HG02938 (cell line): ENCODE measurements around the gene RUBCNL.
A peak's percentile ranks its signal among the peaks of the same experiment; 100 is the strongest.

ENCODE experiments used
- ATAC-seq: cut with Tn5 transposase; IDR thresholded peaks from one replicate; pipeline ENCODE4 v1.9.1; 2021; ENCODE audit warnings: mild to moderate bottlenecking, moderate library complexity; ENCODE audit not compliant: unreplicated experiment

RUBCNL gene

DNA sequence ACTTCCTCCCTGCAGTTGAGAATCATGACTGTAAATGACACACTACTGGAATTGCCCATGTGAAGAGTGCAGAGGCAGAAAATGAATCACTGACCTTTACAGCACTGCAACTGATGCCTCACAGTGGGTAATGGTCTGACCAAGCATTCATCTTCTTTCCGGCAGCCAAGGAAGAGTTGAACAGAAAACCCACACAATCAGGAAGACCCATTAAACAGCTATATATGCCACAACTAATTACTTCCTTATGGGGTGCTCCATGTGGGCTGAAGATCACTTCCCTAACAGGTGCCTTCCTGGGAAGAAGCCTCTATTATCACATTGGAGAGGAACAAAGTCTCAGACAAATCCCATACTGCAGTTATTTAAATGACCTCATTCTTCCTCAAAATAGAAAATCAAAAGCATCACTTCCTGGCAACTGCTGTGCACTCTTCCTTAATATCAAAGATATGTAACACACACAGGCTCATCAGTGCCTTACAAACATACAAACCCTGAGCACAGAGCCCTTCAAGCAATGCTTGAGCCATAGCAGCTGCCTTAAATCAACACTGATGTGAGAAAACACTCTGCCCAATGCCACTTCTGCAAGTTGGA lies 45.8 kb downstream of the RUBCNL start:
- peak; percentile 76 for ATAC-seq

DNA sequence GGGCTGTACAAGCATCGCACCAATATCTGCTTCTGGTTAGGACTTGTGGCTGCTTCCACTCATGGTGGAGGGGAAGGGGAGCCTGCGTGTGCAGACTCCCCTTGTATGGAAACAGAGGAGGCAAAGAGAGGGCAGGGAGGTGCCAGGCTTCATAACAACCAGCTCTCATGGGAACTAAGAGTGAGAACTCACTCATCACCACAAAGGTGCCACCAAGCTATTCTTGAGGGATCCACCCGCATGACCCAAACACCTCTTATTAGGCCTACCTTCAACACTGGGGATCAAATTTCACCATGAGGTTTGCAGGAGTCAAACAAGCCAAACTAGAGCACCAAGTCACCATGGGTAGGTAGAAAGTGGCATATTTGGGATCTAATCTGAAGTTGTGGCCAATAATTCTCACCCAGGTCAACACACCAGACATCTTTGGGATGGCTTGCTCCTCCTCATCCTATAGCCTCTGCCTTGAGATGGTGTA lies 46.4 kb downstream of the RUBCNL start:
- ATAC-seq, result no peak

DNA sequence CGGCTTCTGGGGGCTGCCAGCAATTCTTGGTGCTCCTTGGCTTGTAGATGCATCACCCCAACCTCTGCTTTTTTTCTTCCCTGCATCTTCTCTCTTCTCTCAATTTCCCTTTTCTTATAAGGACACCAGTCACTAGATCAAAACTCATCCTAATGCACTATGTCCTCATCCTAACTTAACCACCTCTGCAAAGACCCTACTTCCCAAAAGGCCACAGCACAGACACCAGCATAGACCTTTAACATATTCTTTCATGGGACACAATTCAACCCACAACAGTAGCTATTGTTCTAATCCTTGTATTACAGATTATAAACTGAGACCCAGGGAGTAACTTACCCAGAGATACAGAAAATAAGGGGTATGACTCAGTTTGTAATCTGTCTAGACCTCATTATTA lies 47.0 kb downstream of the RUBCNL start:
- no peak for ATAC-seq

- ATAC-seq, result no peak
These were observed 47.9 kb downstream of the RUBCNL start for GRCh38 chr13:46339035-46339666.

DNA sequence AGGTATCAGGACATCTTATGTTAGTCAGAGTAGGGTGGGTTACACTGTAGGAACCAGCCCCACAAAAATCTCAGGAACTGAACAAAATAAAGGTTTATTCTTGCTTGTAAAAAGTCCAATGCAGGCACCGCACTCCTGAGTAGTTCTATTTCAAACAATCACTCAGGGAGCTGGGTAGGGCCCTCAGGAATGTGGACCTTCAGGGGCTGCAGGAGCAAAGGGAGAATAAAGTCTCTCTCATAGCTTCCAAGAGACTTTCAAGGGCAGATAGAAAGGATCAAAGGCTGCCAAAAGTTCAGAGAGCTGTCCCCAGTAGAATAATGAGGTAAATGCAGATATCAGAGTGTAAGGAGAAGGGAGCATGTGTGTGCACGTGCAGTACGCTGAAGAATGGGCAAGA lies 49.4 kb downstream of the RUBCNL start:
- ATAC-seq, result no peak

DNA sequence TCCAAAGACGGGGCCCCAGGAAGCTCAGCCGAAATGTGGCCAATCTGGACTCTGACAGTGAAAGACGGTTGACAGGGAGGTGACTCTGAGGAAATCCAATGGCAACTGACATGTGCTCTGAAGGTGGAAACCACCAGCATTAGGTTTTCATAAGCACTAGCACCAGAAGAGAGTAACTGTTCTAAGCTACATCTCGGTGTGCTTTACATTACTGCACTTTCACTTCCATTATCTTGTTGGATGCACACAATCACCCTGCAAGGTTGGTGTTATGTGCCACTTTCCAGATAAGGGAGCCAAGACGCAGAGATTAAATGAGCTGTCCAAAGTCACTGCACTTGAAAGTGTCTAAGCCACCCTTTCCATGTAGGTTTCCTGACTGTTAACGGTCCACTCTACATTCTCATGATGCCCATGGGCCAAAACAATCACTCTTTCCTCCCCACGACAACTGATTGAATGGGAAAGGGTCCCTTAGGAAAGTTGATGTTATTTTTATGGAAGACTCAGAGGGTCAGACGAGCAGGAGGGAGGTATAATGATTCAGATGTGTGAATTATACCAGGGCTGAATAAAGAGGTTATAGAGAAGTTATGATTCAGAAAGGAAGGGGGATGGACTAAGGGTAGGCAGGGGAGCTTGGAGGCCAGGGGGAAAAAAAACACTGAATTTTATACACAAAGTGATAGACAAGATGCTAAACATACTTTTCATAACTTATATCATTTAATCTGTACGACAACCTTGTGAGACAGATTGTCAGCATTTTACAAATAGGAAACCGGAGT lies 52.8 kb downstream of the RUBCNL start:
- no peak for ATAC-seq

GRCh38 chr13:46332772-46333171 lies 54.3 kb downstream of the RUBCNL start:
- ATAC-seq, result no peak

GRCh38 chr13:46329624-46330023 lies 57.4 kb downstream of the RUBCNL start:
- ATAC-seq, result no peak

GRCh38 chr13:46327246-46327645 lies 59.8 kb downstream of the RUBCNL start:
- no peak for ATAC-seq

- ATAC-seq, result no peak
These were observed 62.1 kb downstream of the RUBCNL start for GRCh38 chr13:46324976-46325375.

DNA sequence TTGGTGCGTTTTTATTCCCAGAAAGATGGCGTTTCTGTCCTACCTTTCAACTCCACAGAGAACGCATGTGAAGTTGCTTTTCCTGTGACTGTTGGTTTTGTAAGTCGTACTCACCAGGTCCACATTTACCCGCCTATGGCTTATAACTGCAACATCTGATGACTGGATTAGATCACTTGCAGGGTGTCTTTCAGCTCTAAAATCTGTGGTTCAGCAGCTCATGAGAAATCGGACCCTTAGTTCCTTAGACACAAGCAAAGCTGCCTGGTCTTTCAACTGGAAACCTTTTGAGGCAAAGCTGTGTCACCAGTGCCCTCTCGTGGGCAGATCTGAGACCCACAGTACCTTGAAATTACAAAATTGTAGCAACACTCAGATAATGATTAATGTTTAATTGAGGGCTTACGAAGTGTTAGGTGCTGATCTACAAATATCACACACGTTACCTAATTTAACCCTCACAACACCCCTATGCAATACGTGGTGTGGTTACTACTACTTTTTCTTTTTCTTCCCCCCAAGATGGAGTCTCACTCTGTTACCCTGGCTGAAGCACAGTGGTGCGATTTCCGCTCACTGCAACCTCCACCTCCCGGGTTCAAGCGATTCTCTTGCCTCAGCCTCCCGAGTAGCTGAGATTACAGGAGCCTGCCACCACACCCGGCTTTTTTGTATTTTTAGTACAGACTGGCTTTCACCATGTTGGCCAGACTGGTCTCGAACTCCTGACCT lies 65.4 kb downstream of the RUBCNL start:
- ATAC-seq, result no peak

DNA sequence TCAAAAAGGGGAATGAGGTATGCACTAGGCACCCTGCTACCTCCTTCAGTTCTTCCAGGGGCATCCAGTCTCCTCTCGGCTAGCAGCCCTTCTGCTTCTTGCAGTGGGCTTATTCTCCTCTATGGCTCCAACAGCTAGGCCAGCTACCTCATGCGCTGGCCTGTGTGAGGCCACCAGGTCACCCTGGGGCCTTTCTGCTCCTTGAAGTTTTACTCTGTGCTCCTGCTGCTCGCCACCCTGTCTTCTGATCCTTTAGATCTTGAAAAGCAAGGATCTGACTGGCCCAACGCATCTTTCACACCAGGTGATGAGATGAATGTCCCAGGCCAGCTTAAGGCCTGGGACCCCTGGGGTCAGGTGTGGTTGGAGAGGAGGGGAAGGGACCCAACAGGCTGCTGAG lies 66.2 kb downstream of the RUBCNL start:
- ATAC-seq, result no peak

GRCh38 chr13:46320406-46320805 lies 66.6 kb downstream of the RUBCNL start:
- no peak for ATAC-seq

GRCh38 chr13:46318986-46319385 lies 68.1 kb downstream of the RUBCNL start:
- no peak for ATAC-seq

DNA sequence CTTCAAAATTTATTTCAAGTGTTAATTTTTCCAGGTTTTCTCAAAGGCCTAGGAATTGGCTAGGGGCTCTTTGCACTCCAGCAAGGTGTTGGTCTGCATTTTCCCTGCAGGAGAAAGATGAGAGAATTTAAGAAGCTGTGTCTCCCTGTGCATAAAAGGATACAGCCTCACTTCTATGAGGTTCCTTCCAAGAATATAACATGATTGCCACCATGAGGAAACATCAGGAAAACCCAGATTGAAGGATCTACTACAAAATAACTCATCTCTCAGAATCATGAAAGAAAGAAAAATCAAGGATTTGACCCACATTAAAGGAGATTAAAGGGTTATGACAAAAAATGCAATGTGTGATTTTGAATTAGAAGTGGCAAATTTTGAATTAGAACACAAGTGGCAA lies 69.9 kb downstream of the RUBCNL start:
- ATAC-seq, result no peak

DNA sequence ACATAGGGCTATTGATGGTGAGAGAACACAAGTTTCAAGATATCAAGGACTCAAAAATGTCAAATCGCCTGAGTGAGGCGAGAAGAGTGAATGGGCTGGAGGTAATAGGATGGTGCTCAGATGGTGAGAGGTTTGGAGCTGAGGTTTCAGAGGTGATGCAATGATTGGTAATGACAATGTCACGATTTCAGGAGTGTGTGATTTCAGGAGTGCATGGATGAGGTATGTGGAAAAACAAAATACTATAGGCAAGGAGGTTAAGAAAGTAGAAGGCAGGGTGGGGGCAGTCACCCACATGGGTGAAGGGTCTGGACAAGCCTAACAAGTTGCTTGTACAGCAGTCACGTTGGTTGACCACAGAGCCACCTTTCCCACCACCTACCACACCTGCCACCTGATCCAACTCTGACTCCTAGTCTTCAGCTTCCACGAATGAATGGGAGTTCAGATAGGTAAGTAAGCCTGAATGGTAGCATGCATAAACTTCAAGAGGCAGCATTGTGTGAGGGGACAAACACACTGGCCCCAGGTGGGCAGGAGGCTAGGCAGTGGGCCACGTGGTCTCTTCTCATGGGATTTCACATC lies 71.5 kb downstream of the RUBCNL start:
- no peak for ATAC-seq

GRCh38 chr13:46315036-46315435 lies 72.0 kb downstream of the RUBCNL start:
- ATAC-seq, result no peak

GRCh38 chr13:46314587-46314986 lies 72.5 kb downstream of the RUBCNL start:
- no peak for ATAC-seq

DNA sequence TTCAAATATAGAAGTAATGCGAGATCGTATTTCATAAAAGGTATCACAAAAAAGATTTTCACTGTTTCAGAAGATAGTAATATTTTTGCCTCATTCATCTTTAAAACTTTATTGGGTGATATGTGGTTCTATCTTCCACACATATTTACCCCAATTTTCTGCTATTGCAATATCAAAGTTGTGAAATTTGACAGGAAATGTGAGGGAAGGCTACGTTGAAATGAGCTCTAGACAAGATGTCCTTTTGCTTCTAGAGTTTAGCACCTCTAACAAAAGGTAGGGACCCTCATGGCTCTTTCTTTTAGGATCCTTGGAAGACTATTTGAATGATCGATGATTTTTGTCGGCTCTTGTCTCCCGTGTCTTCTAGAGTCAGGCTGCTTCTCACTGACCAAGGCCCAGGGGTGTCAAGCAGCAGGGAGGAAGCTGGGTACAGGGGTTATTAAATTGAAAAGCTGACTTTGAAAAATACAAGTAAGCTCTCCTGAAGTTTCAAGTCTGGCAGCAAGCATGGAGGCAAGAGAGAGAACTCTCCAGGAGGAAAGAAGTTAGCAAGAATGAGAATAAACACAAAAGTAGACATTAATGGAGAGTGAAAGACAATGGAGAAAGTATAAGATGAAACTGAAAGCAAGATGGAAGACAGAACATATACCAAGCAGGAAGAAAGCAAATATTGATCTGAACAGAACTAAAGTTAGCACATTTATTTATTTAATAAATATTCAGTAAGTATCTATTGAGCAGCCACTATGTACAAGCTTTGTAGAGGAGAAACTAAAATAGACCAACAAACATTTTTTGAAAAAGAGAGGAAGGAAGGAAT lies 73.4 kb downstream of the RUBCNL start:
- ATAC-seq, result no peak

DNA sequence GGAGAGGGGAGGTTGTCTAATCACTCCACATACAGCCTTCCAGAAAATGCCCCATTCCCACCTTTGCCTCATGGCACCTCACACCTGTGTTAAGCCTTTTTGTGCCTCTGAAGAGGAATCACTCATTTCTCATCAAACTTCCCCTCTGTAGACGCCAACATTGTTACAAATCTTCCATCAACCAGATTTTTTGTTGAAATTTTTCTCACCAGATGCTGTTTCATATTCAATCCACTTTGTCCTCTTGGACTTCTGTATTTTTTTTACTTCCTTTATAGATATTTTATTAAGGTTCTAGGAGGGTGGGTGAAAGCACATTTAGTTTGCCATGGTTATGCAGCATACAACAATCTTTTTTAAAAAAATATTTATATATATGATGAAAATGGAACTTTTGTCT lies 74.0 kb downstream of the RUBCNL start:
- ATAC-seq, result no peak
